ENCODE measurements around the gene ANKFN1.
A peak's percentile ranks its signal among the peaks of the same experiment; 100 is the strongest.
"Not testable (repeated sequence)": the region's sequence is repeated elsewhere in the genome, so short reads cannot be mapped to it uniquely, and the experiment has no call there.

Gene ANKFN1

DNA sequence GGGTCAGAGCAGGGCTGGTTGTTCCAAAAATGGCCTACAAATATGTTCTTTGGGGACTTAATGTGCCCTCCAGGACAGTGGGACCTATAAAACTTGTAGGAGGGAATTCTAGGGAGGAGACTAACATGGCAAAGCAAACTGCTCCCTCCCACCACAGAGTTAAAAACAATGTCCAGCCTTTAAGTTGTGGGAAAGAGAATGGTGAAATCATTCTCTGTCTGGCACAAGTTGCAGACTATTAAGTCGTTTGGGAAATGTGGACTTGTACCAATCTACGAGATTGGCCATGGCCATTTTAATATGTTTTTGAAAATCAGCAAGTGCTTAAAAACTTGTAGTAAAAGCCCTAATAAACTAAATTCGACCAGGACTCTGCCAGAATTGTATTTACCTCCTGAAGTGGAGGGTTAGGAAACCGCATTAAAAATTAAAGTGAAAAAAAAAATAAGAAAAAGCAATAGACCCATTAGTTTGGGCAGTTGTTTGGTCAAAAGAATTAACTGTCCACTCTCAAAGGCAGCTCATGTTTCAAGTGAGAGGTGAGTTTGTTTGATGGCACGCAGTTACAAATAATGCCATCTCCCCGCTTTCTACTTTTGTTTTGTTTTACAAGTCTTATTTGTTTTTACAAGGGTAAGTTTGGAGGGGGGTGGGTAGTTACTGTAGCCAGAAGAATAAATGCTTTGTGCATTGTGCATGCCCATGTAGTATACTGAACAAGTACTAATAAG lies 32.4 kb downstream of the ANKFN1 start:
- DNase-seq = no peak

- no peak for DNase-seq
These were observed 33.0 kb downstream of the ANKFN1 start for GRCh38 chr17:56186222-56186786.

DNA sequence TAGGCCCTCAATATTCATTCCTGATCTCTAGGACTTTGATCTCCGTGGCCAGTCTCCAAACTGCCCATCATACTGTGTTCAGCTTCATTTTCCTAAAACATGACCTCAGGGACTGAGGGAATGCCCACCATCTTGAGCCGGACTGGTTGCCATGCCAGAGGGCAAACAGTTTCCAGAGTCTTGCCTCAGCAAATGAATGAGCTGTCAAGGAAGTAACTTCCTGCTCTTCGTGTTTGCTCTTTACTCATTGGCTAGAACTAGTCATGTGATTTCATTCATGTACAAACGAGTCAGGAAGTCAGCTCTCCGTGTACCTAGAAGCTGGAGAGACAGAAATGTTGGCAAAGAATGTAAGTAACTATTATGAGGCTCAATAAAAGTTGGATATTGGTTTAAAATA lies 50.2 kb downstream of the ANKFN1 start:
- DNase-seq = no peak

- no peak for DNase-seq
These were observed 53.1 kb downstream of the ANKFN1 start for GRCh38 chr17:56206351-56206750.

DNA sequence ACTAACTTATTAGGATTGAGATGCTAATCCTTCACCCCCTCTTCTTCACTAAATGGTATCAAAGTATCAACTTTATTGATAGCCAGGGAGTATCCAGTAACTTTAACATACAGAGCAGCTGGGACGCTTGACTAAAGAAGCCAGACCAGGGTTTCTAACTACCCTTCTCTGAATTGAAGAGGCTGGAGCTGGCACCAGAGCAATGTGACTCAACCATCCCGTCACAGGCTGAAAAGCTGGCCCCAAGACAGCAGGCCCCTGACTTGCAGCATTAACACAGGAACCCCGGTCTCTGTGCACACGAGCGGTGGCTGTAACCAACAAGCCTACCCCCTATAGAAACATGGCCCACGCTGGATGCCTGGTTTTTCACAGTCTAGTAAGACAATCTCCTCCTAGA lies 59.8 kb downstream of the ANKFN1 start:
- no peak for DNase-seq

DNA sequence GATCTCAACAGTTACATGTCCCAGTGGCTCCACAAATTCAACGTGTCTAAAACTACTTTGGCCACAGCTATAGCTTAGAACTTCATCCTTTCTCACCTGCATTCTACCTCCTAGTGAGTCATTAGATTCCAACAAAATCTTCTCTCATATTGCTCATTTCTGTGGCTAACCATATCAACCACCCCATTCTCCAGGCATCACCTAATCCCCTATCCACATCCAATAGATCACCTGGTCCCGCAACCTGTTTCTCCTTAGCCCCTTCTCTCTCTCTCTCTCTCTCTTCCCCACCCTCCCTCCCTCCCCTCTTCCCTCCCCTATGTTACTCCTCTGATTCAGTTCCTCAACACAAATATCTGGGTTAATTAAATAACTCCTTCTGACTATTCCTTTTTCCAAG lies 64.6 kb downstream of the ANKFN1 start:
- DNase-seq = no peak

- DNase-seq = no peak
These were observed 69.0 kb downstream of the ANKFN1 start for GRCh38 chr17:56222255-56222654.

DNA sequence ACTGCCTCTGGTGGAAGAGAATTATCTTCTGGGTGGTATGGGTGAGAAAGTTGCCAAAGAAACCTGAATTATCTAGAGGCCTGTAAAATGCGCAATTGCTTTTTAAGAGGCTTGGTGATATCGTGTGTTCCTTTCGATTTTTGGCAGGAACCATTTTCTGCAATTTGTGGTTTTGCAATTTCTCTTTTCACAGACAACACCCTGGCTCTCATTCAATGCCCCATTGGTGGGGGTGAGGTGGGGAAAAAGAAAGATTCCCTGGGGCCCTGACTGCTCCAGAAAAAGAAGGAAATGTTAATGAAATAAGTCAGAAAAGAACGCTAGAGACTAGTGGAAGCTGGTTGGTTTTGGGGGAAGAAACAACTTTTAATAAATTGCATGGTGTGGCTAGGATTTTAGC lies 77.4 kb downstream of the ANKFN1 start:
- DNase-seq = peak; percentile 43

DNA sequence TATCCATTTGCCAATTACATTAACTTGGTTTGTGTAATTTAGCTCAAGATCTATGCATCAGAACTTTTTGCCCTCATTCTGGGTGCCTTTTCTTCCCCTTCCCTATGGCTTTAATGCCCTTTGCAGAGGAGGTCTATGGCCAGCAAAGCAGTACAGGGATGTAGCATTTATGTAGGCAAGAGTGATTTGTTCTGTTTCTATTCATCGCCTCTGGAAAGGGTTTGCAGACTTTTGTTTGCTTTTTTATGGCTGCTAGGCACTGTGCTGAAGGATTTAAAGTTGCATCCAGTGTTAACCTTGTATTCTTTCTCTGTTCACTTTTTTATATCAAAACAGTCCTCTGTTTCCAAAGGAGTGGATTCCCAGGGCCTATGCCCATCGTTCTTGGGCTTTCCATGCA lies 78.0 kb downstream of the ANKFN1 start:
- peak; percentile 11 for DNase-seq

- DNase-seq = no peak
These were observed 78.4 kb downstream of the ANKFN1 start for GRCh38 chr17:56231693-56232092.

DNA sequence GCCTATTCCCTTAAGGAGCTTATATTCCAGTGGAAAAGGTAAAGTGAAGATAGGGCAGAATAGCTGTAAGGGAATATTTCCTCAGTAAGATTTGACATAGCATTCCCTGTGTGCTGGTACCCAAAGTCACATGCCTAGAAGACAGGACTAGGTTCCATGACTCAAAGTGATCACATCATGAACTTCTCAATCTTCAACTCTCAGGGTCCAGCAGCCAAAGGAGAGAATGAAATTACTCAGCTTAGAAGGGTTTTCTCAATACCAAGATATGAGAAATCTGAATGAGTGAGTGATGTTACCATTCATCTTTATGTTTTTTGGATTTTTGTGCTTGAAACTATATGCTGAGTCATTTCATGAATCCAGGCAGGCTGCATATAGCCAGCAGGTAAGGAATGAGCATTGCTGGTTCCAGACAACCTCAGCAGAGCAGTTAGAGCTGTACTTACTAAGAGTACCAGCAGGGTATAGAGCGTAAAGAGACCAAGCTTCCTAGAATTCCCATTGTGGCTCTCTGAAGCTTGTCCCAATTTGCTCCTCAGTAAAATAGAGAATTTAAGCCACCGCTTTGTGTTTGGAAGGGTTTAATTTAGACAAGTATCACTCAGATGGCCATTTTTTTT lies 91.1 kb downstream of the ANKFN1 start:
- no peak for DNase-seq

DNA sequence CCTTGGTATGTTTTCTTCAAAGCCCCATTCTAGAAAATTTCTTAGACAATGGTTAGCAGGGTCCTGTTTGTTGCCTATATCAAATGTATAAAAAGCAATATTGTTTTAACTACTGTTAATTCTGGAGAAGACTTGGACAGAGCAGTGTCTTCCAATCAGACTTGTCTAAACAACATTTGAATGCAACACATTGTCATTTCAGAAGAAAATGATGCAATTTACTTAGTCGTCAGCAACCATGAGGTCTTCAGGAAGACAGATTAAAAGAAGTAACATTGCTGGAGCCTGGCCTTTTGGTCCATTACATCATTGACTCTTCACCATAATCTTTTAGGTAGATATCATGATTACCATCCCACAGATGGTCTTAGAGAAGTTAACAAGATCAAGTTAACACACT lies 94.5 kb downstream of the ANKFN1 start:
- DNase-seq = no peak

- DNase-seq = no peak
These were observed 103.8 kb downstream of the ANKFN1 start for GRCh38 chr17:56257075-56257474.

DNA sequence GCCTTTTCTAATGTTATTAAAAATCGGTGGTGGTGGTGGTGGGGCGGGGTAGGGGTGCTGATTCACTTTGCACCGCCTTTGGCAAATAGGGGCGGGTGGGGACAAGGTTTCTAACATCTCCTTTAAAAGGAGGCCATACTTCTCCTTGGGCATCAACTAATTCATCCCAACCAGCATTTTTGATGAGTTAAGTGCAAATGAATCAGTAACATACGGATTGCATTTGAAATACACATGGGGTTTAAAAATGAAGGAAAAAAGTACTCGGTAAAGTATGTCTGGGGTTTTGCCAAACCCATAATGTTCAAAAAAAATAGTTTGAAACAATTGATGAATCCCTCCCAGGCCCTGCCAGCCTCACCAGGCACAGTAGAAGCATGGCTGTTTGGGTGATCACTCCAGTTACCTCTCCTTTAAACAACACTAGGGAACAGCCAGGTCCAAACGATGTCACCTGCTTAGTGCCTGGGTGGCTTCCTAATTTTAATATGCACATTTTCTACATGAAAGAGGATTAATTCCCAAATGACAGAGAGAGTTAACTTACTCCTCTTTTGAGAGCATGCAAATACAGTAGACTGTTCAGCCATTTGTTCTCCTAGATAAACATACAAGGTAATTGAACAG lies 107.2 kb downstream of the ANKFN1 start:
- no peak for DNase-seq

DNA sequence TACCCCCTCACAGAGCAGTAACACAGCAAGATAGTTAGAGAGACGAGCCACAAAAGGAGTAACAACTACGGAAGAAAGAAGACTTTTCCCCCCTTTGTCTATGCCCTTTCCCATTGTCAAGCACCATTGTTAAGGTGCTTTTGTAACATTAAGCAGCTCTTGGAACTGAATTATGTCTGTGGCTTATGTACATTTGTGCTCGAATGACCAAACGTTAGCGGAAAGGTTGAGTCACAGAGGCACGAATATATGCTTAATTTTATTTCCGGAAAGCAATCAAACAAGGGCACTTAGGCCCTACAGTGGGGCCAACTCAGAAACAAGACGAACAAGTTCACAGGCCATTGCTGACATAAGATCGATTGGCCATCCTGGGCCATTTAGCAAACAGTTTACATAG lies 109.5 kb downstream of the ANKFN1 start:
- no peak for DNase-seq

- no peak for DNase-seq
These were observed 116.5 kb downstream of the ANKFN1 start for GRCh38 chr17:56269556-56270389.

DNA sequence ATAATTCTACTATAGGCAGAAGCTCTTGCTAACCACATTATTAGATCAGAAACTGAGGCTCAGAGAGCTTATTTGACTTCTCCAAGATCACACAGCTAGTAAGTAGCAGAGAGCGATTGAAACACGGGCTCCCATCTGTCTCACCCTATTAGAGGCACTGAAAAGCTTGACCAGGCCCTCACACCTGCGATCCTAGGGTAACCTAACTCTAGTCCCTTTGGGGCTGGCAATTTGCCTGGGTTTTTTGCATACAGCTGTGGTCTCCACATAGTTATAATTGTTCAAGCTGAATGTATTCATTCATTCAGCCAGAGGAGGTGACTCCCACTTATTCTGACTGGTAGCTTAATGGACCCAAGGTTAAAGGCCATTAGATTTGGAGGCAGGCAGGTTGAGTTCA lies 121.2 kb downstream of the ANKFN1 start:
- no peak for DNase-seq

DNA sequence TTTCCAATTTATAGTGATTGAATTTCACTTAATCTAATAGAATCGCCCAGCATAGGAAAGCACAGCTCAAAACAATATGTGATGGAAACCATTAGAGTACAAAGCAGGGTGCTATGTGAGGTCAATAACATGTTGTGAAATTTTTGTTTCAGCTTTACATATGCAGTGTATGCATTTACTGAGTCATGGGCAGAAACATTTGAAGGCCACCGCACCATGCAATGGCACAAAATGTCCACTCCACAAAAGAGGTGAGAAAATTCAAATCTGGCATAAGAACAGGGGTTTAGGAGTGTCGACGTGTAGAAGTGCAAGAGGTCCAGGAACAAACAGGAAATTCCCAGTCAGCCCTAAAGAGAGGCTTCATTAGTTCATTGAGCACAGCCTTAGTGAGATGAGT lies 131.2 kb downstream of the ANKFN1 start:
- DNase-seq = no peak

GRCh38 chr17:56288786-56289185 lies 135.5 kb downstream of the ANKFN1 start:
- not testable (repeated sequence) for DNase-seq

- no peak for DNase-seq
These were observed 136.0 kb downstream of the ANKFN1 start for GRCh38 chr17:56289321-56289720.

GRCh38 chr17:56290101-56290801 lies 137.0 kb downstream of the ANKFN1 start:
- peak; percentile 23 for DNase-seq

GRCh38 chr17:56290802-56291118 lies 137.5 kb downstream of the ANKFN1 start:
- peak; percentile 23 for DNase-seq

All from DMS79 treated with DMSO at 0.1 percent for 48 hours (cell line).